Amygdala (tissue), 56 donors: ENCODE measurements around the gene THAP2.
"Not testable (repeated sequence)": the region's sequence is repeated elsewhere in the genome, so short reads cannot be mapped to it uniquely, and the experiment has no call there.

ENCODE experiments used
- DNase-seq, 56 donors: peaks; one replicate each; lab custom pipeline; 2025; lab: John Stamatoyannopoulos, UW

THAP2 gene

DNA sequence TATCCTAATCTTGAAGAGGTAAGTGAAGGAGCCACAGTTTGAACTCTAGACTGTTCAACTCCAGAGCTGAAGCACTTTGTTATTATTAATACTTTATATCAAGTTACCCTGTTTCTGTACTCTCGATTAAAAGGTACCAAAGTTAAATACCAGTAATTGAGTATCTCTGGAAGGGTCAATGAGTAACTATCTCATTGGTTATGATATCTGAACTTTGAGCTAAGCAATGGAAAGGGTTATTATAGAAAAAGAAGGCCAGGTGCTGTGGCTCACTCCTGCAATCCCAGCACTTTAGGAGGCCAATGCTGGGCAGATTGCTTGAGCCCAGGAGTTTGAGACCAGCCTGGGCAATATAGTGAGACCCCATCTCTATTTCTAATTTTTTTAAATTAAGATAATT is 31.7 kb downstream of the THAP2 start:
- no peak for DNase-seq

DNA sequence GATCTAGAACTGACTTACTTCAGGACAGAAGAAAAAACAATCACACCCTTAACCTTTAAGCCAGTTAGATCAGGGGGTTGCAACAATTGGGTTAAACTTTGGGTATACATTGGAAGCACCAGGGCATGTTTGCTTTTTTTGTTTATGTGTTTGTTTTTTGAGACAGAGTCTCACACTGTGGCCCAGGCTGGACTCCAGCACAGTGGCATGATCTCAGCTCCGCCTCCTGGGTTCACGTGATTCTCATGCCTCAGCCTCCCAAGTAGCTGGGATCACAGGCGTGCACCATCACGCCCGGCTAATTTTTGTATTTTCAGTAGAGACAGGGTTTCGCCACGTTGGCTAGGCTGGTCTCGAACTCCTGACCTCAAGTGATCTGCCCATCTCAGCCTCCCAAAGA is 38.1 kb downstream of the THAP2 start:
- not testable (repeated sequence) for DNase-seq

DNA sequence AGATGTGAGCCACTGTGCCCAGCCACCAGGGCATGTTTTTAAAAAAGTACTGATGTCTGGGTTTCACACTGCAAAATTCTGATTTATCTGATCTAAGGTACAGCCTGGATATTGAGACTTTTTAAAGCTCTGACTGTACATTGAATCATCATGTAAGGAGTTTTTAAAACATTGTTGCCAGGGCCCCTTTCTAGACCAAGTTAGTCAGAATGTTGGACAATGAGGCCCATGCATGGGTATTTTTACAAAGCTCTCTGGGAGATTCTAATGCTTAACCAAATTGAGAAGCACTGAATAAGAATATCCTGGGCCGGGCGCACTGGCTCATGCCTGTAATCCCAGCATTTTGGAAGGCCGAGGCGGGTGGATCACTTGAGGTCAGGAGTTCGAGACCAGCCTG is 38.5 kb downstream of the THAP2 start:
- DNase-seq: no peak

DNA sequence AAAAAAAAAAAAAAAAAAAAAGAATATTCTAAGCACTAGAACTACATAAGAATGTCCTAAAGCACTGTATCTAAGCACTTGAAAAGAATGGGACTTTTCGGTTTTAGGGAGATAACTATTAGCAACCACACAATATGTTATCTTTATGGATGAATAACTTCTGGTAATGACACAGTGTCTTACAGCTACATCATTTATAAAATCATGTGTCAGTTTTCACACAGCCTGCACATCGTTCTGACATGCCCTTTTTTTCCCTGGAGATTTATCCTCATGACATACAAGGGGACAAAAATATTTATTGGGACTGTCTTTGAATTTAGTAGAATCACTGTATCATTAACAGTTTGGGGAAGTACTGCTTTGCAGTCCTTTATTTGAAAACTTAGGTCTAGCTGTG is 39.1 kb downstream of the THAP2 start:
- no peak for DNase-seq

DNA sequence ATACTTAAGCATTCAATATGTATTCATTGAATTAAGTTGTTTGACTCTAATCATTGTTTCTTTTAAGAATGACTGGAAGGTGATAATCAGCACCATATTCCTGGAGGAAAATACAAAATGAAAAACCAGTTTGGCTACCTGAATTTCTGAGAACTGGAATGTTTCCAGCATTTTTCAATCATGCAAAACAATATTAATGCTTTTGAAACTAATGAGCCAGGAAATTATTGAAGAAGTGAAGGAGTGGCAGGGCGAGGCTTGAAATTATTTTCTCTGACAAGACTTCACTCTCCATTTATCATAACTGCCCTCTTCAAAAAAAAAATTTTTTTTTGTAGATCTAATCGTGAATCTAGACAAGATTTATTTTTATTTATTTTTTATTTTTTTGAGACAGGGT is 40.8 kb downstream of the THAP2 start:
- no peak for DNase-seq

DNA sequence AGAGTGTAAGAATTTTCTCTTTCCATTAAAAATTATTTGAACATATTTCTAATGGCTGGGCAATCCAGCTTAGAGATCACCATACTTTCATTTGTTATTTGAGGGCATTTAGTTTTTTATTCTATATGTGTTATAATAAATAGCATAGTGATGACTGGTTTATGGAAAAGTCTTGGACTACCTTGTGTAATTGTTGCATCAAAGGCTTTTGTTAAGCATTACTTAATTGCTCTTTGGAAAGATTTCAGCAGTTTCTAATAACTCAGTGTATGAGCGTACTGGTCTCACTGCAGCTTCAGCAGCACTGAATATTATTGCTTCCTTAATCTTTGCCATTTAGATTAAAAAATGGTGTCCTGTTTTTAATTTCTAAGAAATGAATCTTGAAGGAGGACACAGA is 44.6 kb downstream of the THAP2 start:
- DNase-seq: no peak

DNA sequence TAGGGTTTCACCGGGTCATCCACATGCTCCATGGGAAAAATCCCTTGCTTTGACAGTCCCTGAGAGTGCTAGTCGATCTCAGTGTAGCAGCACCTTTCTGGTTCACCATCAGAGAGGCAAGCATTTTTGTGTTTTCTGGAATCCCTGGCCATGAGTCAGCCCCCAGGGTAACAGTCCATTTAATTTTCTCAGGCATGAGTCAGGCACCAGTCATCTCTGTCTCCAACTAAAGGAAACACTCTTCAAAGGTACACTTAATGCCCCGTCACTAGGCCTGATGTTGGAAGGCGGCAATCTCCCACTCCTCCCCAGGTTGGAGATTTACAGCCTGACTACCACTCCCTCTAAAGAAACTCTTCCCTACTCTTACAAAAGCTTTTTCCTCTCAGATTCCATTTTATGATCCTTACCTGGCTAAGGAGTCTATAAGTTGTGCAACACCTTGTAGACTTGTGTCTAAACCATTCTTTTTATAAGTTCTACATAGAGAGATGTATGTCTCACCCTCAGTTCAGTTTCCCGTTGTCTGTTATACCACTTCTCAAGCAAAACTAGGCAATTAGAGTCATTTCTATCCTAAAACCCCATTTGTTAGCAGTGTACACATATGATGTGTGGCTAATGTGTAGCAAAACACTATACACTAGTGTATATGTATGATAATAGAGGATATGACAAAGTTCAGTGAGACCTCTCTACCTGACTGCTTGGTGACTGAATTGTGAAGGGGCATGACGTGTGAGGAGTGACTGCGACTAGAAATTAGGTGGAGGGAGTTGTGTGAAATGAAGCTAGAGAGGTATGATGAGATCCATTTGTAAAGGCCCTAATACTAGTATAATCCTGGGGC is 46.4 kb downstream of the THAP2 start:
- no peak for DNase-seq

DNA sequence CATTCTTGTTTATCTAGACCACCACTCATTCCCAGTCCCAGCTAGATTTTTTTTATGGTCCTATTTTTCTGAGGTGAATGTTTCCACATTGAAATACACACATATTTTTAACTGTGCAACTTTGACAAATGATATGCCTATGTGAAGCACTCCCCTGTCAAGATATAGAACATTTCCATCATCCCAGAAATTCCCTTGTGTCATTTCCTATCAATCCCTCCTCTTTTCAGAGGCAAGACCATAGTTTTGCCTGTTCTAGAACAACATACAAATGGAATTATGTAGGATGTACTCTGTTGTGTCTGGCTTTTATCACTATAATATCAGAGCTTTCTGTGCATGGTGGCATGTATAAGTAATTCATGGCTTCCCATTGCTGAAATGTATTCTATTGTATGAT is 54.5 kb downstream of the THAP2 start:
- DNase-seq: no peak

DNA sequence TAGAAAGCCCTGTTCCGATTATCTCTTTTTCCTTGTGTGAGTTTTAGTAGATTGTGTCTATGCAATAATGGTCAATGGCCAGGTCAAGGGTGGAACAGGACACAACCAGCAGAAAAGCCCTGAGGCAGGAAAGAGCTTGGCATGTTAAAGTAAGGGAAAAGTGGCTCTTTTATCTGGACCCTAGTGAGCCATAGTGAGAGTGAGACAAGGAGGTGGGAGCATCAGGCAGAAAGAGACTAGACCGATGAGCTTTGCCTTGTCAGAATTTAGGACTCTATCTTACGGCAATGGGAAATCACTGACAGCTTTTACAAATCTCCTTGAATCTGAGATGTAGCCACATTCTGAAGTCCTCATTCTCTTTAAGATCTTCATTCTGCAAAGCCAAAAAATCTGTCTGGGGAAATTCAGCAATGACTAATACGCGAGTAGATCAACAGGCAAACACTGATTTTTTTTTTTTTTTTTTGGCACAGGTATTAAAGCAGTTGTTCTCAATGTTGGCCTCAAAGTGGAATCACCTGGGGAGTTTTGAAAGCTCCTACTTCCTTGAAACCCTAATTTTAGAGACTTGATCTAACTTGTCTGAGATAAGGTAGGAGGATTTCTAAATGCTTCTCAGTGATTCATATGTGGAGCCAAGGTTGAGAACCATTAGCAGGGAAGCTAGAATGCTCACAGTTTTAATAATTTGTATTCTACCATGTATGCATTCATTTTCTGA is 55.7 kb downstream of the THAP2 start:
- no peak for DNase-seq

DNA sequence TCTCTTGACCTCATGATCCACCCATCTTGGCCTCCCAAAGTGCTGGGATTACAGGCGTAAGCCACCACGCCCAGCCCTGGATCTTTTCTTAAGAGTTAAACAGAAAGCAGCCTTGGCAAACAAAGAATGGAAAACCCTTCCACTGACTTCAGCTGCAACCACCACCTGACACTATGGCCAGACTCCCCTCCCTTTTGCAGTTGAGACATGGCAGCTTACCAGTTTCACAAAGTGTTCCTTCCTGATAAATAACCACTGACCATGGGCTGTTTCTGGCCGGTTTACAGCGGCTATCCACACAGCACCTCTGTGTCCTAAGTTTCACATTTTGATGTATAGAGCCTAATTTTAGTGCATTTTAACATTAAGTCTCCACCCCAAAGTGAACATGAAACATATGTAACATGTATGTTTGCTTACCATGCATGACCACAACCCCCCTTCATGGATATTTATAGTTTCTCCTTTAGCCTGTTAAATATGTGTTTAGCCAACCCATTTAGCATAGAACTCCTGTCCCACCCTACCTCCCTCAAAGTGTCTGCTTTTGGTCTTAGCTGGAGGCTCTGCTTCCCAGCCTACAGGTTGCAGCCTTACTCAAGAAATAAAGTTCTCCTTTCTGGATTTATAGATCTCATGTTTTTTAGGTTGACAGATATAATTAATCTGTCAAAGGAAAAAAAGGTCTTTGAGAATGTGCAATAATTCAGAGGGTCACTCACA is 57.8 kb downstream of the THAP2 start:
- DNase-seq: no peak

DNA sequence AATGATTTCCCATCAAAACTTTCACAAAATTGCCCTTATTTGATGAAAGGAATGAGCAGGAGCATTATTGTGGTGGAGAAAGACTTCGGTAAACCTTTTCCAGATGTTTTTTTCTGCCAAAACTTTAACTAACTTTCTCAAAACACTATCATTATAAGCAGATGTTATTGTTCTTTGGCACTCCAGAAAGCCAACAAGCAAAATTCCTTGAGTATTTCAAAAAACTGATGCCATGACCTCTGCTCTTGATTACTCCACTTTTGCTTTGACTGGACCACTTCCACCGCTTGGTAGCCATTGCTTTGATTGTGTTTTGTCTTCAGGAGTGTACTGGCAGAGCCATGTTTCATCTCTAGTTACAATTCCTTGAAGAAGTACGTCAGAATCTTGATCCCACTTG is 60.9 kb downstream of the THAP2 start:
- no peak for DNase-seq

DNA sequence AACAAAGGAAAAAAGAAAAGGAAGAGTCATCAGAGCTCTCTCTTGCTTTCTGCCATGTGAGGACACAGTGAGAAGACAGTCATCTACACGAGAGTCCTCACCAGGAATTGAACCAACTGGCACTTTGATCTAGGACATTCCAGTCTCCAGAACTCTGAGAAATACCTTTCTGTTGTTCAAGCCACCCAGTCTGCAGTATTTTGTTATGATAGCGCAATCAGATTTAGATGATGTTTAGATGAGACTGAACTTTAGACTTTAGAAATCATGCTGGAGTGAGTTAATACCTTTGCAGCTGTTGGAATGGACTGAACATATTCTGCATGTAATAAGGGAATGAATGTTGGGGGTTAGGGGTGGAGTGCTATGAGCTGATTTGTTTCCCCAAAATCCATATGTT is 62.4 kb downstream of the THAP2 start:
- no peak for DNase-seq

DNA sequence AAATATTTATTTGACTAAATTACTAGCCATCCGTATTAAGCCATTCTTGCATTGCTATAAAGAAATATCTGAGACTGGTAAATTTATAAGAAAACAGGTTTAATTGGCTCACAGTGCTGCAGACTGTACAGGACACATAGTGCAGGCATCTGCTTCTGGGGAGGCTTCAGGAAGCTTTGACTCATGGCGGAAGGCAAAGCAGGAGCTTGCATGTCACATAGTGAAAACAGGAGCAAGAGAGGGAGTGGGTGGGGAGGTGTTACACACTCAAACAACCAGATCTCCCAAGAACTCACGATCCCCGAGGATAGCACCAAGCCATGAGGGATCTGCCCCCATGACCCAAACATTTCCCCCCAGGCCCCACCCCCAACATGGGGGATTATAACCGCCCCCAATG is 63.9 kb downstream of the THAP2 start:
- no peak for DNase-seq
